IPS DF 19.7 (cell line): Measurements from ENCODE around the gene LCLAT1.

Experiments used
- DNase-seq: peaks from one replicate; pipeline ENCODE4 v3.0.0-alpha.2; 2013; ENCODE audit warnings: low read depth, low spot score

Gene LCLAT1

DNA sequence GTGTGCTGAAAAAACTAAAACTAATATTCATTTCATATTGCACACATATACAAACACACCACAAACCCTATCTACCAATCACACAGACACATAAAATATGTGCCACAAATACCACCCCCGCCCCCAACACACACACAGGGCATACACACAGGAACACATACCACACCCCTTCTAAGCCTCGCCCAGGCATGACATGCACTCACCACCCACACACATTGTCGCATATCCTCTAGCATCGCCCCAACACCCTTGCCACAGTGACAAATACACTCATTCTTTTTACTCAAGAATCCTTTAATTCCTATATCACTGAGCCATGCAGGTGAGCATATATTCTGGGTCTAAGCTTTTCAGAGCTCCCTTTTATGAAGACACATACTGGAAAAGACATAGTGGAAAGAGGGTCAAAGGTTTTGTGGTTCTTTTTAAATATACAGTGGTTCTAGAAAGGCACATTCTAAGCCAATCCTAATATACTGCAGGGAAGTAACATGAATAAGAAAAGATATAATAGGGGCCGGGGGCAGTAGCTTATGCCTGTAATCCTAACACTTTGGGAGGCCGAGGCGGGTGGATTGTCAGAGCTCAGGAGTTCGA lies 24.5 kb upstream of the LCLAT1 start:
- DNase-seq, result no peak

DNA sequence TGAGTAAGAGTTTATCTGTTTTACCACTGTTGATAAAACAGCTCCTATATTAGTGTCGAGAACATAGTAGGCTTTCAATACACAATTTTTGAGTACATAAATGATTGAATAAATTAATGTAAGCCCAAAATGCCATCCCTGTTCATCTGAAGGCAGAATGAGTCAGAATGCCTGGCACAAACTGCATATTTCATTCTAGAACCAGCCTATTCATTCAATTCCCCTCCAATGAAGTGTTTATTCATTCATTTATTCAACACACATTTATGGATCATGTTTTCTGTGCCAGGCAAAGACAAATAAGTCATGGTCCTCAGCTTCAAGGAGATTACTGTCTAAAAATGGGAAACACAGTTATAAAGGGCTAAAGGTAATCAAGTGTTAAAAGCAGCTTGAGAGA lies 22.8 kb upstream of the LCLAT1 start:
- DNase-seq, result no peak

DNA sequence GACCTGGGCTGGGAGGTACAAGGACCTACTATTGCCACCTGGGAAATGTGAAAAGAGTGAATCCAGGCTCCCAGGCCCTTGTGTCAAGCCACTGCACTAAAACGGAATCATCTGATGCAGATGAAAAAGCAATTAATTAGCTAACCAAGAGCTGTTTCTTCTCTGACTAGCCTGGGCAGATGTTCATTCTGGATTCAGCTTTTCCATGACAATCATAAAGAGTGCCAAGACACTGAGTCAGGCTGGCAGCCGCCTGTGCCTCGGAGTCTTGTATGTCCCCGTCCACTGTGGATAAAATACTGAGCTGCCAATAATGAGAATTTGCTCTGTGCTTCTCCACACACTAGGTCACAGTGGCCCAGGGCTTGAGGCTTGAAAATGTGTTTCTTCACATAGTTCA lies 21.7 kb upstream of the LCLAT1 start:
- no peak for DNase-seq

DNA sequence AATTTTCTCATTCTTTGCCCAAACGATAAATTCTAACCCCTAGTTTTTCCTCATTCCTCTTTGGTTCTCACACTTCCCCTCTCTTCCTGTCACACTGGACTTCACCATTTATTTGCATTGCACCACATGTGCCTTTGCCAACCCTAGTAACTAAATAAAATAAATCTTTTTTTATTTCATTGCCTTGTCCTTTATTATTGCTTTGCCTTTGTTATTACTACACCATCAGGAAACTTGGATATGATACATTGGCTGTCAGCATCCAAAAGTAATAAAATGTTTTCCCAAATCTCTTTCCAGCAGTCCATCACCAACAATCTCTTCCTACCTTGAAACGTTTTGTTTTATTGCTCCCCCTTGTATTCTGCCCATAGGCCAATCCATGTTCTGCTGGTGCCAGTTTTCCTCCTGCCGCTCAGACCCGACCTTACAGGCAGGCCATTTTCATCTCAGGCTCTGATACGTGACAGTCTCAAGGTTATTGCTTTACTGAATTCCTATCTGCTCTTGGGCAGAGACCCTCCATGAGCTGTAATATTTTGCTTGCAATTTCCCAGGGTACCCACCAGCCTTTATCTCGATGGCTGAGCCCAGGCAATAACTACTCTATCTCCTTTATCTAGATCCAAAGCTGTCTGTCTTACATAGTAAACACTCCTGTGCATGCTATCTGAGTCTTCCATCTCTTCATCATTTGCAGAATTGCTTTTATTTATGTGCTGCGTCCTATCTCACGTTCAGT lies 19.3 kb upstream of the LCLAT1 start:
- no peak for DNase-seq

DNA sequence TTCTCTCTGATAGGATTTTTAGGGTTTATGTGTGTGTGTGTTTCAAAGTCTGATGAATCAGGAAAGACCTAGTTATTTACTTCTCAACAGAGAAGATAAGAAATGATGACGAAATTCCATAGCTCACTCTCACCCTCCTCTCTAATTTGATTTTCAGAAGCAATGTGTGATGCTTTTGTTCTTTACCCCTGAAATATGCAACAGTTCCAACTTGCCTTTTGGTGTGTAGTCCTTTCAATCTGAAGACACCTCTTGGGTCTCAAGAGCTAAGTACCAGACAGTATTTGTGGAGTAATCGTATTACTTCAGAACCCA lies 18.7 kb upstream of the LCLAT1 start:
- DNase-seq, result no peak

DNA sequence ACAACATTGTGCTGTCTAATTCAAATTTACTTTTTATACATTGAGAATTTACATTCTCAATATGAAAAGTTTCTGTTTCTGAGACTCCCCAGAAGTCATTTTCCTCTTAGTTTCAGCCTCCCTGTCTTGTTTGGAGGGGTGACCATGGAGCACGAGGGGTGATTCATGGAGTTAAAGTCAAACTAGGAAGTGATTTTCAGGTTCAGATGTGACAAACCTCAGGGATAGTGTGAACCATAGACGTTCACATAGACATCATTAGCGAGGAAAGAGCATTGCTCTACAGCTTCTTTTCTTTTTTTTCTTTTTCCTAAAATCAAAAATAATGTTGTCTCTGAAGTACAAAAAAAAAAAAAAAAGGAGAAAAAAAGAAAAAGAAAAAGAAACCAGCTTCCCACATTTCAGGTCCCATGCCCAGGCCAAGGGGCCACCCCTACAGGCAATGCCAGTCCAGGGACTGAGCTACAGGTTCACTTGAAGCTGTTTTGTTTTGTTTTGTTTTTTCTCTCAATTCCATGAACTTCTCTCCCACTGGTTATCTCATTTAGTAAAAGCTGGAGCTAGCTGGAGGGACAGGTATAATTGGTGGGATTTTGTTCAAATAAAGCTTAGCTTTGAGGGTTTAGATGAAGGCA lies 18.1 kb upstream of the LCLAT1 start:
- DNase-seq, result no peak

DNA sequence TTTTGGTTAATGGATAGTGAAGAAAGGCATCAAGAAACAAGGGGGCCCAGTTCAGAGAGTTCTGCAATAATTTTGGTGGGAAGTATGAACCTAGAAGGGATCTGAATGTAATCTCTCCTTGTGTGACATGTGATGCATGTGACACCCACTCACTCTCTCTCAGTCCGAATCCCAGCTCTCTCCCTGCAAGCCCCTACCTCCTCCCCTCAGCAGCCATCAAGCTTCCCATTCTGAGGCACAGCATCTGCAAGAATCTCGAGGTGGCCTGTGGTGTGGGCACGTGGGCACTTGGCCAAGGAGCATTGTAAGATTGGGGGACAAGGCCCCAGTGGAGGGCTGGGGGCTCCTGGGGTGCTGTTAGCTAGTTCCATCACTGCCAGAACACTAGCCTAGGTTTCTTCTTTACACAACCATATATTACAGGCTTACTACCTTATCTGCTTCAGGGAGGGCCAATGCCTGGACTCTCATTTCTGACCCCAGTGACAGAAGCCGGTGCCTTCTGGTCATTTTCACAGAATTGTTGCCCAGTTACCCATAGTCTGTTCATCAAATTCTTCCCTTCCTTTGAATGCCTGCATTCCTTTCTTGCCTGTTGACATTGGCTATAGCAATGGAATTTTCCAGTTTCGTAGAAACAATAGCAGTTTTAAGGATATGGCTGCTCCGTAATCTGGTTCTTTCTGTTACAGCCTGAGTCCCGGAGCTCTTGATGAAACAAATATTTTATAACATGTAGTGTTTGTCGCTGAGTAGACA lies 13.3 kb upstream of the LCLAT1 start:
- no peak for DNase-seq

DNA sequence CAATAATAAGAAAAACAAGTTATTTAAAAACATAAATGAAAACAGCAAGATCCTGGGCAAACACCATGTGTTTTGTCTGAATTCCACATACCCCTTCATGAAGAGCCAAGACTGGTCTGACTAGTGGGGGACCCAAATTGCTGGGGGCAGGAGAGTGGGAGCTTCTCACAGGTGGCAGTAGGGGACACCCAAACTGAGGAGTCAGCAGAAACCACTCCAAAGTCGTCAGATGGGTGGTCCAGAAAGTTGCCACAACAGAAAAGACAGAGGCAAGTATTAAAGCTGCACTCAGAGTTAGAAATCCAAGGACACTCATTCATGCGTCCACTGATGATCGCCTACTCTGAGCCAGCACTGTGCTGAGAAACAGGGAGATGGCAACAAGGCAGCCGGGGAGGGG lies 12.3 kb upstream of the LCLAT1 start:
- DNase-seq, result no peak

DNA sequence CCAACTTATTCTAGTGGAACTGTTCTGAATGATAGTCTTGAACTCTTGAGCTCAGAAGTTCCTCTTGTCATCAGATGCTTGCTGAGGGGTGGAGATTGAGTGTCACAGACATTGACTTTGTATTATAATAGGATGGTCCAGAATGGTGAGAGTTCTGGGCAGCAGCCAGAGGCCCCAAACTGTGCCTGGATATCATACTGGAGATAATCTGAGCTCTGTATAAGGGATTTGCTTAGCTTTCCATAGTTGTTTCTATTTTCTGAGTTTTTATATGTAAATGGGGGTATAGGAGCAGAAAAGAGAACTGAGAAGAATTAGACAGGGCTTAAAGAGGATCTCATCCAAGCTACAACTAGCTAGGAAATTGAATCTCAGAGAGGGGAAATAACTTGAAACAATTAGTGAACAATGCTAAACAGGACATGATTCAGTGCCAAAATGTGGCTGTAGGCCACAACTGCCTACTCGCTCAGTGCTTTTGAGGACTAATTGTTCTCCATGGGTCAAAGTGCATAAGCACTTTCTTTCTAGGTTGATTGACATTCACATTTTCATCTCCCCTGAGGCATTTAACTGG lies 10.1 kb upstream of the LCLAT1 start:
- no peak for DNase-seq

DNA sequence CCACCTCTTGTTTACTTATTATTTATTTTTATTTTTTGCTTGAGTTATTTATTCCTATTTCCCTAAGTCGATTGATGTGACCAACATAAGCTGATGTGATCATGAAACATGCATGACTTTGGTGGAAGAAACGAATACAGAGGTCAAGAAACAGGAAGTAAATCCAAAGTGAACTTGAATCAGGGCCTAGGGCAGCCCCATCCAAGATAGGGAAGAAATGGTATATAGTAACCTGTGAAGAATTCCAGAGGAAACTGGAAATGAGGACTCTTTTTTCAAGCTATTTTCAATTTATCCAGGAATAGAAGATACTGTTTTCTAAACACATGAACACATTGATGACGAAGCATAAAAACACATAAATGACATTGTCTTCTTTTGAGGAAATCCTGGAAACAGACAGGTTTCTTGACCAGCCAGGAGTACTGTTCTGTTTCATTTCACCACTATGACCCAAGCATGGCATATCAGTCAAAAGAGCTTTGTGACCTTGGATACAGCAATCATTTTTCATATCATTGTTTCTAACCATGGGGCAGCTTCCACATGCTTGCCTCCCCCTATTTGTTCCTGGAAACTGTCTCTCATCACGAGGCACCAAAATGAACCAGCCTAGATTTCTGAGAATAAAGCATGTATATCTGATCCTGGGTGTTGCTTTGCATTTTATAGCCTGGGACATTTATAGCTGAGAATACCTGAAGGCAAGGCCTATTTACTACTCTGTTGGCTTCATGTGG lies 9.1 kb upstream of the LCLAT1 start:
- no peak for DNase-seq

DNA sequence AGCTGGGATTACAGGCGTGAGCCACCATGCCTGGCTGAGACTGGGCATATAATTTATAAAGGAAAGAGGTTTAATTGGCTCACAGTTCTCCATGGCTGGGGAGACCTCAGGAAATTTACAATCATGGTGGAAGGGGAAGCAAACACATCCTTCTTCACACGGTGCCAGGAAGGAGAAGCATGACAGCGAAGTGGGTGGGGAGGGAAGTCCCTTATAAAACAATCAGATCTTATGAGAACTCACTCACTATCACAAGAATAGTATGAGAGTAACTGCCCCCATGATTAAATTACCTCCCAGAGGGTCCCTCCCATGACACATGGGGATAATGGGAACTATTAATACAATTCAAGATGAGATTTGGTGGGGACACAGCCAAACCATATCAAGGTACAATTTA lies 7.8 kb upstream of the LCLAT1 start:
- no peak for DNase-seq

DNA sequence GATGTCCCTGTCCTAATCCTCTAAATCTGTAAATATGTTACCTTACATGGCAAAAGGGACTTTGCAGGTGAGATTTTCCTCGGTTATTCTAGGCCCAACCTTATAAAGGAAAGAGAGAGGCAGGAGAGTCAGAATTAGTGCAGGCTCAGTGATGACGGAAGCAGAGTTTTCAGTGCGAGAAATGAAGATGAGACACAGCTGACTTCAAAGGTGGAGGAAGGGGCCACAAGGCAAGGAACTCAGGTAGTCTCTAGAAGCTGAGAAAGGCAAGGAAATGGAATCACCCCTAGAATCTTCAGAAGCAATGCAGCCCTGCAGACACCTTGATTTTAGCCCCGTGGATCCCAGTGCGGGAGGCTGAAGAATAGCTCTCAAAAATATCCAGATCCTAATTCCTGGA lies 7.2 kb upstream of the LCLAT1 start:
- DNase-seq, result no peak

DNA sequence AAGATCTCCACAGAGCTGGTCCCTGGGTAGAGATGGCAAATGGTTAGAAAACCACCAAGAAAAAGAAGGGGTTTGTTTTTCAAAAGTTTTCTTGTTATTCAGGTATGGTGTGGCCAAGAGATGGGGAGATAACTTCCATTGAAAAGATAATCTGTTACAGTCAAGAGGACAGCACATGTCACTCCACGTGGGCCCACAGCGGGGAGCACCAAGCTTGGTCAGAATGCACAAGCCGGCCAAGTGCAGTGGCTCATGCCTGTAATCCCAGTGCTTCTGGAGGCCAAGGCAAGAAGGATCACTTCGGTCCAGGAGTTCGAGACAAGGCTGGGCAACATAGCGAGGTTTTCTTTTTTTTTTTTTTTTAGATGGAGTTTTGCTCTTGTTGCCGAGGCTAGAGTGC lies 6.0 kb upstream of the LCLAT1 start:
- DNase-seq, result no peak

DNA sequence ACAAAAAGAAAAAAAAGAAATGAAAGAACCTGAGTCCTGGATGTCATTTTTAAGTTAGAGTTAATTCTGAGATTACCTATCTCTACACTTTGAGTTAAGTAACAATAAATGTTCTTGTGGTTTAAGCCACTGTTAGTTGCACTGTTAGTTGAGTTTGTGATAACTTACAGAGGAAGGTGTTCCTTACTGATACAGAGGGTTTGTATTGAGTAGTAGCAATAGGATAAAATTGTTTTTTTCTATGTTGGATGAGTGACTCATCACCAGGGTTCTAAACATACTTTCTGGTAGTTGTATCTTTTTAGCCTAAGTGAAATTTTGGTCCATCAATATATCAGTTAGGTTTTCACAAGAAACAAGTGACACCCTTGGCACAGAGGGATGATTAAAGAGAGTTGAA lies 4.0 kb upstream of the LCLAT1 start:
- no peak for DNase-seq

DNA sequence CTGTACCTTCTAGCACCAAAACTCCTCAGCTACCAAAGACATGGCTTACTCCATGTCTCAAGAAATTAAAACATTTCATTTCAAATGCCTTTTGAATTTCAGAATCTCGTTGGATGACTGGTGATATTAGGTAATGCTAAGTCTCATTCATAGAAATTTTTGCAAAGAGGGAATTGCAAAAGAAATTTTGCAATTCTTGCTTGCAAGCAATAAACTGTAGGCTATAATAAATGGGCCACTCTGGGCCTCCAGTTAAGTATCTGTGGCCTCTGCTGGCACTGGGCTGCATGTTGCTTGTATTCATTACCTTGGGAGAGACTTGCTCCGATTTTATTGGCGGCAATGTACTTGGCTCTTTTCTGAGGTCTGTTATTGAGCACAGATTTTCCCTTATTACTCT lies 2.8 kb upstream of the LCLAT1 start:
- DNase-seq, result no peak

DNA sequence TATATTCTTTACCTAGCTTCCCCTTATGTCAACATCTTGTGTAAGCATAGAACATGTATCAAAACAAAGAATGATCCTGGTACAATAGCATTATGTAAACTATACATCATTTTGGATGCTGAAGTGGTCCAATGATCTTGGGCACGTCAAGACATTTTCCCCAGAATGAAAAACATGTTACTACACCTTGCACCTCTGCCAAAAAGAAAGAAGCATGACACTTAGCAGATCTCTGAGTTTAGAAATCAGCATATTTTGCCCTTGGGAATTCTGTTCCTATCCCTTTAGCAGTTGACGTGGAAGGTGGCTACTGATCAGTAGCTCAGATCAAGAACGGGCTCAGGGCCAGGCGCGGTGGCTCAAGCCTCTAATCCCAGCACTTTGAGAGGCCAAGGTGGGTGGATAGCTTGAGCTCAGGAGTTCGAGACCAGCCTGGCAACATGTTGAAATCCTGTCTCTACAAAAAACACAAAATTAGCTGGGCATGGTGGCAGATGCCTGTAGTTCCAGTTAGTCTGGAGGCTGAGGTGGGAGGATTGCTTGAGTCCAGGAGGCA lies 1.7 kb upstream of the LCLAT1 start:
- no peak for DNase-seq

DNA sequence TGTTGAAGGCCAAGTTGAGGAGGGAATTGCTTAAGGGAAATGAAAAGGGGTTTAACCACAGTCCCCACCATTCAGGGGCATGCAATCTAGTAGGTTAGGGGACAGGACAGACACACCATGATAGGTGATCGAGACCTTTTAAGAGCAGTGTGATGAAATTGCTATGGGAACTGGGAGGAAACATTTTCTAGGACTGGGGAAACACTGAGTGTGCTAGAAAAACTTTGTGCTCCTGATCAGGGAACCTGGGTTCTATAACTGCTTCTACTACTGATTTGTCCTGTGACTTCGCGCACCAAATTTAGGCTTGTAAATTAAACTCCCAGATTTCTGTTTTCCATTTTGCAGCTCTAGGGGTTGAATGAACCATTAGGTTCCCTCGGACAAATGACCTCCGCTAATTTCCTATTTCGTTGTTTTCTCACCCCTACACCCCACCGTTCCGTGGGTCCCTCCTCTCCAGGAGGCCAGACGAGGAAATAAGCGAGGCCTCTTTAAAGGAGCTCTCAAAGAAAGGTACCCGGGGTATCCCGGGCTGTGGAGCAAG lies 371 bp upstream of the LCLAT1 start:
- DNase-seq, result no peak

DNA sequence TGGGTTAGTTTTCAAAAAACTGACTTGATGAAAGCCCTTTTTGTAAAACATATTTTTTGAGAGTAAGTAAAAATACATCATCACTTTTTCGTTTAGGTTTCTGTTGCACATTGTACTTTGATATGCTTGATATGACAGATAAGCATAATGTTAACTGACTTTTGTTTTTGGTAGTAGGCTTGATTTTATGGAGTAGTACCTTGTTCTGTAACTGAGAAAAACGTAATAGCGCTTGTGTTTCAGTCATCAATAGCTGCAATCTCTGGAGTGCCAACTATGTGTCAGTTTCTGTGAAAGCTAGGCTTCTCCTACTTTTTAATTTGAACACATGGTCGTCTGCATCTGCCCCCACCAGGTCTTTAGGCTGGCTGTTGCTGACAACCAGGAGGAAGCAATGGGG lies 1.3 kb downstream of the LCLAT1 start:
- DNase-seq, result no peak

DNA sequence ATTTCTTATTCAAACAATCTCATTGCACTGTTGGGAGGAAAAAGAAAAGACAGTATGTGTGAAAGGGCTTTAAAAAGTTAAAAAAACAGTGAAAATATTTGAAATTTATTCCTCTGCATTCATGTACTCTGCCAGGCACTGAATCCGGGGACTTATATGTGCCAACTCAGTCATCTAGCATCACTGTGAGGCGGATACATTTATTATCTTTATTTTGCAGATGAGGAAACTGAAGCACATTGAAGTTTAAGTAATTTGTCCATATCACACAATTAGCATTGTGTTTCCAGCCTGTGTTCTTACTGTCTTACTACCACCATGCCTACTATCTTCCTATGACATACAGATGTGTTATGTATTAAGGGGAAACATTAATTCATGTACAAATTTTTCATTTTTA lies 1.8 kb downstream of the LCLAT1 start:
- DNase-seq, result no peak

DNA sequence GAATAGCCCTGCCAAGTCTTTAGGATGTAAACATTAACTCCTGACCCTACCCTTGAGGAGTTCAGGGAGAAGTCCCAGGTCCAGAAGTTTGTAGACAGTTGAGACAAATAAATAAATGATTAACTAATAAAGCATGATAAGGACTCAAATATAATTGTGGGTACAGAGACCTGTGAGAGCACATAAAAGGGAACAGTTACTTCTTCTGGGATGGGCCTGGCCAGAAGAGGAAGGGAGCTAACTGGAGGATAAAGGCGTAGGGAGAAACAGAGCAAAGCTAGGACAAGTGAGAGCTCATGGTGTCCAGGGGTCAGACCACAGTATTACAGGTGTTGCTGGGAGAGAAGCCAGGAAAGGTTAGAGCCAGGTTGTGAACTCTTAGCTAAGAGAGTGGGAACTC lies 3.0 kb downstream of the LCLAT1 start:
- no peak for DNase-seq

DNA sequence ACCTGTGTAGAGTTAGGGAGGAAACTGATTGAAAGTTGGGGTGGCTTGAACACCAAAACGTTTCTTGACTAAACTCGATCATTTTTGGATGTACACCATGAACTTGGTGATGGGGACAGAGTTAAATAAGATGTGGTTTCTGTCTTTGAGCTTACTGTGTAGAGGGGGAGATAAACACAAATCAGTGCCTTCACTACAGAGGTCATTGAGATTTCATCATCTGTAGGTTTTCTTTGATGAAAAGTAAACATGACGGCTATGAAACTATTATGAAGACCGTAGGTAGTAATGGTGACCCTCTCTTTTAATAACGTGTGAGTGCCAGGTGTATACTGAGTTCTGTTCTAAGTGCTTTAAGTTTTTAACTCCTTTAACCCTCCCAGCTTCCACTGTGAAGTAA lies 6.5 kb downstream of the LCLAT1 start:
- DNase-seq, result no peak
